DOHH2 (cell line): ENCODE measurements around the gene VASH2.

Experiments used
- EZH2phosphoT487 ChIP-seq: fragments of 200-600 bp; sonication (generic); IDR thresholded peaks from 2 replicates; pipeline ENCODE4 v1.6.1; 2017; ENCODE audit warnings: borderline replicate concordance, mild to moderate bottlenecking, antibody characterized with exemption, low read length, moderate library complexity, mixed read lengths
- TF ChIP-seq, protein P1 (sequence below): fragments of 200-600 bp; sonication (generic); IDR thresholded peaks from one replicate; pipeline ENCODE4 v1.5.1; 2014; ENCODE audit warnings: antibody characterized with exemption, mild to moderate bottlenecking, low read depth, low read length; ENCODE audit not compliant: poor library complexity, severe bottlenecking

GRCh38 chr1:212976586-212976985 is 26.2 kb downstream of the VASH2 start:
- TF ChIP-seq, protein P1, sequence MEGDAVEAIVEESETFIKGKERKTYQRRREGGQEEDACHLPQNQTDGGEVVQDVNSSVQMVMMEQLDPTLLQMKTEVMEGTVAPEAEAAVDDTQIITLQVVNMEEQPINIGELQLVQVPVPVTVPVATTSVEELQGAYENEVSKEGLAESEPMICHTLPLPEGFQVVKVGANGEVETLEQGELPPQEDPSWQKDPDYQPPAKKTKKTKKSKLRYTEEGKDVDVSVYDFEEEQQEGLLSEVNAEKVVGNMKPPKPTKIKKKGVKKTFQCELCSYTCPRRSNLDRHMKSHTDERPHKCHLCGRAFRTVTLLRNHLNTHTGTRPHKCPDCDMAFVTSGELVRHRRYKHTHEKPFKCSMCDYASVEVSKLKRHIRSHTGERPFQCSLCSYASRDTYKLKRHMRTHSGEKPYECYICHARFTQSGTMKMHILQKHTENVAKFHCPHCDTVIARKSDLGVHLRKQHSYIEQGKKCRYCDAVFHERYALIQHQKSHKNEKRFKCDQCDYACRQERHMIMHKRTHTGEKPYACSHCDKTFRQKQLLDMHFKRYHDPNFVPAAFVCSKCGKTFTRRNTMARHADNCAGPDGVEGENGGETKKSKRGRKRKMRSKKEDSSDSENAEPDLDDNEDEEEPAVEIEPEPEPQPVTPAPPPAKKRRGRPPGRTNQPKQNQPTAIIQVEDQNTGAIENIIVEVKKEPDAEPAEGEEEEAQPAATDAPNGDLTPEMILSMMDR: no peak
- TF ChIP-seq EZH2phosphoT487: no peak
